ENCODE results near the gene C6orf89.

C6orf89 gene

GRCh38 chr6:36970892-36971842 lies 85.4 kb downstream of the C6orf89 start:
- no peak for DNase-seq

DNA sequence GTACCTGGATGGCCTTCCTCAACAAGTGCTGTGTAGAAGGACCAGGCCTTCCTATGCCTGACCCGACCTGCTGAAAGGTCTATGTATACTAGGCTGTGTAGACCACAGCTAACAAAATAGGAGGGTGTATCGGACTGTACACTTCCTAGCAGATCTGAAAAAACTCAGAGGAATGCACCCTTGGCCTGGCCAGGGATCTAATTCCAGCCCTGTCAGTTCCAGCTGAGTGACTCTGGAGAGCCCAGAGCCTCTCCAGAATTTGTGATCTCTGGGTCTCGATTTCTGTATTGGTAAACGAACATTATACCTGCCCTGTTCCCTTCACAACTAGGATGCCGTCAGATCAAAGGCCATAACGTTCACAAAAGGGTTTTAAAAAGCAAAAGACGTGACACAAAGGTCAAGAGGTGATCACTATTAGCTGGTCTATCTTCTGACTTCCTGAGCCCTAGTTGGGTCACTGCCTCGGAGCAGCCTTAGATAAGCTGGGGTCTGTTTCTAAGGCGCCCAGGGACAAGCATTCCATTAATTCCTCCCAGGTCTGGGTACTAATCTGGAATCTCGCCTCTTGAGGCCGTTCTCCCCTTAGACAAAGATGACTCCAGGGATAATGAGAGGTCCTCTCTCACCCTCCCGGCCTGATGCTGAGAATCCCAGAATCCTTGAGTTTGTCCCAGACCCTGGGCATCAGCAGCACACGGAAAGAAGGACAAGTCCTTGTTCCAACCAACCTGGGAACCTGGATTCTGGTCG lies 86.3 kb downstream of the C6orf89 start:
- DNase-seq = no peak

DNA sequence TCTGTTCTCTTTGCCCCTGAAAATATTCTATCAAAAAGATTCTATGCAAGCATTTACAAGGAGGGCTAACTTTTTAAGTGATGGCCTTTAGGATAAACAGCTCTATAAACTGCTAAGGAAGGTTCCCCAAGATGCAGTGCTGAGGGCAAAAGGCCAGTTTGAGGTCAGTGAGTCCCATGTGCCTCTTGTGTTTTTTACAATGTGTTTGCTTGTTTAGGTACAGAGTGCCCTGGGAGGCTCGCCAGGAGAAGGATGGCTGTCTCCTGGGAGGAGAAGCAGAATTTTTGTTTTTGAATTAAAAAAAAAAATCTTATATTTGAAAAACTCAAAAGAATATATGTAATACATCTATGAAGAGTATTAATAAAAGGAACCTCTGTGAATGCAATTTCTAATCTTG lies 87.4 kb downstream of the C6orf89 start:
- no peak for DNase-seq

- DNase-seq = no peak
Measured at GRCh38 chr6:36973647-36974046, 87.9 kb downstream of the C6orf89 start.

DNA sequence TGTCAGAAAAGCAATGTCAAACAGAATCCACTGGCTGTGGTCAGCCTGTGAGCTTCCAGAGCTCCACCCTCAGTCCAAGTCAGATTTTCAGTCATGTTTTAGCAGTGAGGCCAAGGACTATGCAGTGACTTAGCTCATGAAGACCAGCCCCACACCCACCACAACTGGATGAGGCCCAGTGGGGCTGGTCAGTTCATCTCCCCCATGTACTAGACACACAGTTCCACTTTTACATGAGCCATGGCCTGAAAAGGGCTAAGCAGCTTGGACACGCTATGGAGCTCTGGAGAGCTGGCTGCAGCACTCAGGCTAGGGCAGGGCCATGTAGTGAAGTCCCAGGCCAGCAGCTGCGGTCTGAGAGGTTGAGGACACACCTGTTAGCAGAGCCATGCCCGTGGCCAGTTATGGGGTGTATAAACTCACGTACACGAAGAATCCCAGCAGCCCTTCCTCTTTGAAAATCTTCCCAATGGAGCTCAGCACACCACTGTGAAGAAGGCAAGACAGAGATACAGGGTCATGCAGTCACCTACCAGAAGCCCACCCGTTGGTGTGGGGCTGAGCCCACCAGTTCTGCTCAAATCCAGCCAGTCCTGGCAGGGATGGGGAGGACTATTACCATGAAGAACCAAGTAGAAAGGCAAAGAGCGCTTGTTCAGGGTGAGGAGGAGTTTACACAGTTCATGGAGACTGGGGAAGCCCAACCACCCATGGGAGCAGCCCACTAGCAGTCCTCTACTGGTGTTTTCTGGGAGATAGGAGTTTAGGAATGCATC lies 89.7 kb downstream of the C6orf89 start:
- no peak for DNase-seq

DNA sequence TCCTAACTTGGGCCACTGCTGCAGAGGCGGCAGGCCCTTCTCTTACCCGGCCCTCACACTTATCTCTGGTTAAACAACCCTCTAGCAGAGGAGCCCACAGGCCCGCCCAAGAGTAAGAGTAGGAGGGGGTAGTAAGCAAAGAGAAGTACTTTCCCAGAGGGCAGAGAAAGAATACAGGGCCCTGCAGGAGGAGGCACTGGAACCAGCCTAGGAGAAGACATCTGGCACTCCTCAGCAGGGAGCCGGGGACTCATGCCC lies 90.2 kb downstream of the C6orf89 start:
- no peak for DNase-seq

DNA sequence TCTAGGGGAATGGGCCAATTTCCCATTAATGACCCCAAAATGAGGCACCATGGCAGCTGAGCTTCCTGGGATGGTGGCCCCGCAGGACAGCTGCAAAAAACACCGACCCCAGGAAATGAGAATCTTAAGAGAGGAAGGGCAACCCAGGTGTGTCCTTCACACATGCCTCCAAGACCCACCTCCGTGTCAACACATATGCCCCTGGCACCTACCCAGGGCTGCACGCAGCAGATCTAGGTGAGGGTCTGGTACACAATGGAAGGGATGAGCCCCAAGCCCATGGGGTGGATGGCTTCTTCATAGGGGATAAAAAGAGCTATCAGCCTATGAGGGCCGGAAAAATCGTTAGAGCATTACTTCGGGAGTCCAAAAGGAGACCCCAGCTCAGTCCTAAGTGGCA lies 90.8 kb downstream of the C6orf89 start:
- DNase-seq = no peak

DNA sequence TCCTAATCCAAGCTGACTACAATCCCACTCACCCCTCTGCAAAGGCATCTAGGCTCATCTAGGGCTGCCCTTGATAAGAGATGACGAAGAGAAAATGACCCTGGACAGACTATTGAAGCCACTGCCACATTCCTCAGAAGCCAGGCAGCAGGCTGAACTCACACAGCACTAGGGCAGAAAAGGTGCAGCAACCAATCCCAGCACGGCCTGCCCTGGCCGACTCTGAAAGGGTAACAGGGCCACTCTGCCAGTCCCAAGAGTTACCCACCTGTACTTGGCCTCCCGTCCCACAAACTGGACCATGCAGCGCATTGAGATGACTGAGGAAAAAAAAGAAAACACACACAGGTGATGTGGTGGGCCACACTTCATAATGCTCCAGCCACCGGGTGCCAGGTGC lies 91.2 kb downstream of the C6orf89 start:
- no peak for DNase-seq

GRCh38 chr6:36977470-36977941 lies 91.8 kb downstream of the C6orf89 start:
- DNase-seq = no peak

Data from NCI-H1417 treated with DMSO at 0.1 percent for 48 hours (cell line).